ENCODE data around the gene PPP2R5D. TPM values are rescaled to one million over a fixed set of nuclear protein-coding genes. Genes with fewer than 3 reads are reported as not detected.

PPP2R5D gene
- total RNA-seq, 1 experiment from 2014 or later: 53.7 TPM

DNA sequence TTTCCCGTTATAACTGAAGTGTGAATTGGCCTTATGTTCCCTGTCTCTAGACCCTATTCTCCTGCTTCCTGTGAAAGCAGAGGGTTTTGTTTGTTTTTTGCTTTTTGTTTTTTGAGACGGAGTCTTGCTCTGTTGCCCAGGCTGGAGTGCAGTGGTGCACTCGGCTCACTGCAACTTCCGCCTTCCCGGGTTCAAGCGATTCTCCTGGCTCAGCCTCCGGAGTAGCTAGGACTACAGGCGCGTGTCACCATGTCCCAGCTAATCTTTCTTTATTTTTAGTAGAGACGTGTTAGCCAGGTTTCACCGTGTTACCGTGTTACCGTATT, 24.5 kb upstream of the PPP2R5D start:
- ChIA-PET POLR2A (ENCODE audit: unreplicated experiment) (interaction anchor here (0.5 to 0.6 kb wide), 6 partner anchors 10 to 1265 kb away, joined by 3 to 6 read pairs (median 4); partner anchors contain the start of genes PPP2R5D and RRP36), CTCF (interaction anchor here (0.5 to 0.6 kb wide), 2 partner anchors 39 to 40 kb away, joined by 3 to 8 read pairs; no protein-coding TSS in a partner anchor)
- H2AFZ ChIP-seq: peak overlapping the region; percentile 84; the same call in 1 of the 2 replicates
- H3K4me1 ChIP-seq (replicated peaks; ENCODE audit: insufficient read depth): peaks cover 11% of the 10 kb centered on the region
- H3K4me2 ChIP-seq: peak overlapping the region; percentile 86
- H3K36me3 ChIP-seq (ENCODE audit: low read depth): no peaks in the 10 kb centered on the region
- no peaks in the 10 kb centered on the region for H3K9me2 ChIP-seq (ENCODE audit: insufficient read depth)
- no peaks in the 10 kb centered on the region for H3K79me2 ChIP-seq (ENCODE audit: low read depth)
- no peak overlapping the region for H3K27ac ChIP-seq
- no peaks in the 10 kb centered on the region for H4K20me1 ChIP-seq (ENCODE audit: insufficient read depth)
- H3K4me3 ChIP-seq: peak overlapping the region; percentile 58
- BruUV-seq (replicated peaks): no TSS peak
- no peaks in the 10 kb centered on the region for H3K27me3 ChIP-seq (ENCODE audit: insufficient read depth, low read depth)
- TF ChIP-seq EZH2 (IDR thresholded peaks at IDR 0.05; ENCODE audit: low read depth) (no peak), CTCF (conservative IDR thresholded peaks at IDR 0.05) (no peak)
- peaks cover 9% of the 10 kb centered on the region; the same call in 1 of the 2 replicates for H3F3A ChIP-seq (ENCODE audit: insufficient read depth, low read depth)
- no peaks in the 10 kb centered on the region for H3K9me3 ChIP-seq (ENCODE audit: insufficient read depth, low read depth)
- no peak for DNase-seq
- intact Hi-C loops (cut with micrococcal nuclease; ENCODE audit: unreplicated experiment): no loop called here

DNA sequence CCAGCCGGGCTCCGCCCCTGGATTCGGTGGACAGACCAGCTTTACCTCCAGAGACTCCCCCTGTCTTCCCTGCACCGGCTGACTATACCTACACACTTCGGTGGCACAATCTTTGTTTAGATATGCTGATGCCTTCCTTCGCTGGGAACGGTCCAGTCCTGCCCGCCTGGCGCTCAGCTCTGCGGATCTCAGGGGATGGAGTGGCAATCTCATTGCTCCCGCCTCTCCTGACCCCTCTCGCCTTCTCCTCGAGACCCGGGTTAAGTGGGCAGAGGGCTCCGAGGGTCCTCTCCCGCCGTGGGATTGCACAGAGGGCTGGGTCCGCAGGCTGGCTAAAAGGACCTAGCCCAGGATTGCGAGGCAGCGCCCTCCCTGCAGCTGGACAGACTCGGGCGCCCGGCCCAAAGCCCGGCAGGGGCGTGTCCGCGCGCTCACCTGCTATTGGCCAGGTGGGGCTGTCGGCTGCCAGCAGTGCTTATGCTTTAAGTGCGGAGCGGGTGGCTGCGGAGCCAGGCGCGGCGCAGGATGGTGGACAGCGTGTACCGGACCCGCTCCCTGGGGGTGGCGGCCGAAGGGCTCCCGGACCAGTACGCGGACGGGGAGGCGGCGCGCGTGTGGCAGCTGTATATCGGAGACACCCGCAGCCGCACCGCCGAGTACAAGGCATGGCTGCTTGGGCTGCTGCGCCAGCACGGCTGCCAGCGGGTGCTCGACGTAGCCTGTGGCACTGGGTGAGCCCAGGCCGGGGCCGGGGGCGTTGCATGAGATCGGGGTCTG, 23.9 kb upstream of the PPP2R5D start, which contains the start of gene GNMT:
TSS of gene GNMT (plus strand) at position 512 of the 777 bp plus-strand sequence. CDS start at position 526, 14 bp downstream.
- intact Hi-C loops (cut with micrococcal nuclease; ENCODE audit: unreplicated experiment): no loop called here
- DNase-seq: peak; percentile 71 to 78

More for the DNA sequence above, 23.9 kb upstream of the PPP2R5D start, which contains the start of gene GNMT:
- peaks cover 9% of the 10 kb centered on the region; the same call in 1 of the 2 replicates for H3F3A ChIP-seq (ENCODE audit: insufficient read depth, low read depth)
- no peaks in the 10 kb centered on the region for H4K20me1 ChIP-seq (ENCODE audit: insufficient read depth)
- peak within 1 kb of the TSS; percentile 86 for H3K4me2 ChIP-seq
- H3K27me3 ChIP-seq (ENCODE audit: insufficient read depth, low read depth): no peaks in the 10 kb centered on the region
- no peak within 1 kb of the TSS for H3K27ac ChIP-seq
- no peaks in the 10 kb centered on the region for H3K9me2 ChIP-seq (ENCODE audit: insufficient read depth)
- CTCF ChIA-PET: interaction anchor here (0.5 to 0.6 kb wide), 2 partner anchors 39 to 40 kb away, joined by 3 to 8 read pairs; no protein-coding TSS in a partner anchor
- no peaks in the 10 kb centered on the region for H3K79me2 ChIP-seq (ENCODE audit: low read depth)
- POLR2A ChIA-PET (ENCODE audit: unreplicated experiment): interaction anchor here (0.6 kb wide), 4 partner anchors 10 to 1266 kb away, joined by 3 to 5 read pairs (median 4); no protein-coding TSS in a partner anchor
- no peaks in the 10 kb centered on the region; the same call in 1 of the 2 replicates for H3K36me3 ChIP-seq (ENCODE audit: low read depth)
- peak within 1 kb of the TSS; percentile 58 for H3K4me3 ChIP-seq
- no peaks in the 10 kb centered on the region for H3K9me3 ChIP-seq (ENCODE audit: insufficient read depth, low read depth)
- TF ChIP-seq EZH2 (IDR thresholded peaks at IDR 0.05; ENCODE audit: low read depth) (no peak), CTCF (conservative IDR thresholded peaks at IDR 0.05) (no peak)
- peak within 1 kb of the TSS; percentile 84 for H2AFZ ChIP-seq
- H3K4me1 ChIP-seq (replicated peaks; ENCODE audit: insufficient read depth): peaks cover 11% of the 10 kb centered on the region
- no TSS peak for BruUV-seq (replicated peaks)

Data from PC-9 (cell line).